H1 (cell line): ENCODE results near the gene LMNTD2.

Experiments used
- EP300 ChIP-seq, 2 experiments: IDR thresholded peaks; 1 replicate in 1 of 2; 2 replicates in 1 of 2; pipeline ENCODE4 v1.6.1; 2011 to 2012; ENCODE audit warnings: low read depth in 2 of 2, low read length in 2 of 2, mild to moderate bottlenecking in 2 of 2, borderline replicate concordance in 1 of 2, inconsistent platforms in 1 of 2, moderate library complexity in 1 of 2
- RBBP5 ChIP-seq: IDR thresholded peaks from 2 replicates; pipeline ENCODE4 v1.7.1; 2012; ENCODE audit warnings: low read depth, mild to moderate bottlenecking, inconsistent platforms, low read length, moderate library complexity, borderline replicate concordance
- TF ChIP-seq, protein P1 (sequence below), 3 experiments: IDR thresholded peaks; 1 replicate in 2 of 3; 2 replicates in 1 of 3; pipeline versions ENCODE4 v1.5.1 to v1.6.1; 2011; ENCODE audit warnings: low read length in 3 of 3, mild to moderate bottlenecking in 3 of 3, inconsistent platforms in 2 of 3, low read depth in 1 of 3, moderate library complexity in 1 of 3; ENCODE audit not compliant: insufficient read depth in 1 of 3; ENCODE audit errors: control extremely low read depth in 1 of 3
- TF ChIP-seq, protein P2 (sequence below): IDR thresholded peaks from 2 replicates; pipeline ENCODE4 v1.6.1; 2011; ENCODE audit warnings: low read depth, mild to moderate bottlenecking, low read length; ENCODE audit not compliant: insufficient read depth

GRCh38 chr11:575996-576768 lies 15.6 kb upstream of the LMNTD2 start, which contains the start of gene PHRF1:
- TF ChIP-seq, protein P1, sequence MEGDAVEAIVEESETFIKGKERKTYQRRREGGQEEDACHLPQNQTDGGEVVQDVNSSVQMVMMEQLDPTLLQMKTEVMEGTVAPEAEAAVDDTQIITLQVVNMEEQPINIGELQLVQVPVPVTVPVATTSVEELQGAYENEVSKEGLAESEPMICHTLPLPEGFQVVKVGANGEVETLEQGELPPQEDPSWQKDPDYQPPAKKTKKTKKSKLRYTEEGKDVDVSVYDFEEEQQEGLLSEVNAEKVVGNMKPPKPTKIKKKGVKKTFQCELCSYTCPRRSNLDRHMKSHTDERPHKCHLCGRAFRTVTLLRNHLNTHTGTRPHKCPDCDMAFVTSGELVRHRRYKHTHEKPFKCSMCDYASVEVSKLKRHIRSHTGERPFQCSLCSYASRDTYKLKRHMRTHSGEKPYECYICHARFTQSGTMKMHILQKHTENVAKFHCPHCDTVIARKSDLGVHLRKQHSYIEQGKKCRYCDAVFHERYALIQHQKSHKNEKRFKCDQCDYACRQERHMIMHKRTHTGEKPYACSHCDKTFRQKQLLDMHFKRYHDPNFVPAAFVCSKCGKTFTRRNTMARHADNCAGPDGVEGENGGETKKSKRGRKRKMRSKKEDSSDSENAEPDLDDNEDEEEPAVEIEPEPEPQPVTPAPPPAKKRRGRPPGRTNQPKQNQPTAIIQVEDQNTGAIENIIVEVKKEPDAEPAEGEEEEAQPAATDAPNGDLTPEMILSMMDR (IDR thresholded peaks at IDR 0.05; ENCODE audit: control extremely low read depth in 1 of 3, insufficient read depth in 1 of 3, low read depth in 1 of 3, low read length in 3 of 3): no peak
- peak in 1 of 2 experiments; percentile 99; a peak in 2 of 3 replicates for TF ChIP-seq EP300 (IDR thresholded peaks at IDR 0.05; ENCODE audit: borderline replicate concordance in 1 of 2, low read depth in 2 of 2, low read length in 2 of 2)
- TF ChIP-seq RBBP5: peak; percentile 40; the same call in 1 of the 2 replicates
- TF ChIP-seq, protein P2, sequence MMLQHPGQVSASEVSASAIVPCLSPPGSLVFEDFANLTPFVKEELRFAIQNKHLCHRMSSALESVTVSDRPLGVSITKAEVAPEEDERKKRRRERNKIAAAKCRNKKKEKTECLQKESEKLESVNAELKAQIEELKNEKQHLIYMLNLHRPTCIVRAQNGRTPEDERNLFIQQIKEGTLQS: no peak
